ENCODE data around the gene KAZN. TPM values are rescaled to one million over a fixed set of nuclear protein-coding genes. Genes with fewer than 3 reads are reported as not detected.
A peak's percentile ranks its signal among the peaks of the same experiment; 100 is the strongest.

KAZN gene
- total RNA-seq, 1 donor from 2014 or later = 33.5 TPM

DNA sequence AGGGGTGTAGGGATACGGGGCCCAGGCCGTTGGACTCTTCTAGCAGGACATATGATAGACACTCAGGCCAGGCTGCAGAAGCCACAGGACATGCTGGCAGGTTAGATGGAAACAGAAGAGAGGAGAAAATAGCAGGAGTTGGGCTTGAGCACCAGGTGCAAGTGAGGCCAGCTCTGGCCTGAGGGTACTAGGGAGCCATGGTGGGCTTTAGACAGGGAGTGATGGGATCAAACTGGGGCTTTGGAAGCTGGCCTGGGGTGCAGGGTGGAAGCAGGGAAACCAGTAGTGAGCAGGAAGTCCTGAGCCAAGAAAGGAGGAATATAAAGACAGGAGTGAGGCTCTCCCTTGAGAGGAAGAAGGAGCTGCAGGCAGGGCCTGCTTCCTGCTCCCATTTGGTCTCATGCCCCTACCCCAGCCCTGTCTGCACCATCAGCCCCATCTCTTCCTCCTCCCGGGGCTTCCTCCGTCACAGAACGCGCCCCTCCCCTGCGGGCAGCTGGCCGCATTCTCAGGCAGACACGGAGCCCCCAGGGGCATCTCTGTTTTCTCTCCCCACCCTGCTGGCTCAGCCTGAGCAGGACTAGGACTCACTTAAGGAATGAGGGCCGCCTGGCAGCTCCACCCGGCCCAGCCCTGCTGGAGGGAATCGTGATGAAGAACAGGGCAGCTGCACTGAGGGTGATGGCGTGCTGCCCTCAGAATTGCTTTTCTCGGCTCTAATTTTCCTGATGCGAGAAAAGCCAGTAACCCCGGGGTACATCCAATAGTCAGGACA, 389.5 kb downstream of the KAZN start:
- peaks cover 7% of the 10 kb centered on the region for H3K4me1 ChIP-seq
- no peaks in the 10 kb centered on the region for H3K9me3 ChIP-seq
- H3K27ac ChIP-seq = no peak overlapping the region
- no peak overlapping the region for H3K4me3 ChIP-seq
- no peaks in the 10 kb centered on the region for H3K27me3 ChIP-seq
- DNase-seq (no peak), ATAC-seq (peak; percentile 26)
- no peaks in the 10 kb centered on the region for H3K36me3 ChIP-seq
- TF ChIP-seq, protein P1, sequence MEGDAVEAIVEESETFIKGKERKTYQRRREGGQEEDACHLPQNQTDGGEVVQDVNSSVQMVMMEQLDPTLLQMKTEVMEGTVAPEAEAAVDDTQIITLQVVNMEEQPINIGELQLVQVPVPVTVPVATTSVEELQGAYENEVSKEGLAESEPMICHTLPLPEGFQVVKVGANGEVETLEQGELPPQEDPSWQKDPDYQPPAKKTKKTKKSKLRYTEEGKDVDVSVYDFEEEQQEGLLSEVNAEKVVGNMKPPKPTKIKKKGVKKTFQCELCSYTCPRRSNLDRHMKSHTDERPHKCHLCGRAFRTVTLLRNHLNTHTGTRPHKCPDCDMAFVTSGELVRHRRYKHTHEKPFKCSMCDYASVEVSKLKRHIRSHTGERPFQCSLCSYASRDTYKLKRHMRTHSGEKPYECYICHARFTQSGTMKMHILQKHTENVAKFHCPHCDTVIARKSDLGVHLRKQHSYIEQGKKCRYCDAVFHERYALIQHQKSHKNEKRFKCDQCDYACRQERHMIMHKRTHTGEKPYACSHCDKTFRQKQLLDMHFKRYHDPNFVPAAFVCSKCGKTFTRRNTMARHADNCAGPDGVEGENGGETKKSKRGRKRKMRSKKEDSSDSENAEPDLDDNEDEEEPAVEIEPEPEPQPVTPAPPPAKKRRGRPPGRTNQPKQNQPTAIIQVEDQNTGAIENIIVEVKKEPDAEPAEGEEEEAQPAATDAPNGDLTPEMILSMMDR (IDR thresholded peaks at IDR 0.05) = no peak
- intact Hi-C loops (cut with DNase I) = no loop called here

DNA sequence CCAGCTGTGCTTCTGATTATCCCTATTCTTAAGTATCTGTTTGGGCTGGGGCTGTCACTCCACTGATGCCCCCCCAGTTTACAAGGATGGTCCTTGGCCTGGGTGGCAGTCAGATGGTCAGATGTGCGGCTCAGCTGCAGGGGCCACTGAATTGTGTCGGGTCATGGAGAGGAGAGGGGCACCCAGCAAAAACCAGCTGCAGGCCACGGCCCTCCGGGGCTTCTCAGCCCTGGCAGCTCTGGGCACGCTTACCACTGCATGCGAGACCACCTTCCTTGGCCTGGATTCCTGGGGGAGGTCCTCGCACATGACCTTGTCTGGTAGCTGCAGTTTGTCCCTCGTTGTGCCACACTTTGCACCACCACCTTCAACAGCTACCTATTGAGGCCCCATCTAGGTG, 390.2 kb downstream of the KAZN start:
- DNase-seq (no peak), ATAC-seq (no peak)
- no peaks in the 10 kb centered on the region for H3K9me3 ChIP-seq
- H3K4me1 ChIP-seq = peaks cover 7% of the 10 kb centered on the region
- no peaks in the 10 kb centered on the region for H3K36me3 ChIP-seq
- H3K4me3 ChIP-seq = no peak overlapping the region
- no peaks in the 10 kb centered on the region for H3K27me3 ChIP-seq
- TF ChIP-seq, protein P1 (IDR thresholded peaks at IDR 0.05) = no peak
- no peak overlapping the region for H3K27ac ChIP-seq
- intact Hi-C loops (cut with DNase I) = no loop called here

DNA sequence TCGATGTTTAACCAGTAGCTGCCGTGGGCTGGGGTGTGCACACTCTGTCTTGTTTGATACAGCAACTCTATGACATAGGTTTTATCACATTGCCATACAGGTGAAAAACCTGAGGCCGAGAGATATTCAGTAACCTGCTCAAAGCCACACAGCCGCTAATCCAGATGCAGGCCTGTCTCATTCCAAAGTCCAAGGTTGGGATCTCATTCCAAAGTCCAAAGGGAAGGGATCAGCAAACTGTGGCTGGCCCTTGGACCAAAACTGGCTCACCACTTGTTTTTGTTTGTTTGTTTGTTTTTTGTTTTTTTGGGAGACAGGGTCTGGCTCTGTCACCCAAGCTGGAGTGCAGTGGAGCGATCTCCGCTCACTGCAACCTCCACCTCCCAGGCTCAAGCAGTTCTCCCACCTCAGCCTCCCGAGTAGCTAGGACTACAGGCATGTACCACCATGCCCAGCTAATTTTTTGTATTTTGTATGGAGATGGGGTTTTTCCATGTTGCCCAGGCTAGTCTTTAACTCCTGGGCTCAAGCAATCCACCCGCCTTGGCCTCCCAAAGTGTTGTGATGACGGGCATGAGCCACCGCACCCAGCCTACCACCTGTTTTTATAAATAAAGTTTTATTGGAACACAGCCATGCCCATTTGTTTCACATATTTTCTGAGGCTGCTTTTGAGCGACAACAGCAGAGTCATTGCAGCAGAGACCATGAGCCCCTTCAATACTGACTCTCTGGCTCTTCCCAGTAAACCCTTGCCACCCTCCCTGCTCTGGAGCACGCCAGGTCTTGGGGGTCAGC, 391.6 kb downstream of the KAZN start:
- intact Hi-C loops (cut with DNase I) = no loop called here
- Histone ChIP-seq H3K9me3 (no peaks in the 10 kb centered on the region), H3K4me1 (peaks cover 7% of the 10 kb centered on the region), H3K27me3 (no peaks in the 10 kb centered on the region), H3K27ac (no peak overlapping the region), H3K36me3 (no peaks in the 10 kb centered on the region), H3K4me3 (no peak overlapping the region)
- TF ChIP-seq, protein P1 (IDR thresholded peaks at IDR 0.05) = no peak
- ATAC-seq (no peak), DNase-seq (no peak)

DNA sequence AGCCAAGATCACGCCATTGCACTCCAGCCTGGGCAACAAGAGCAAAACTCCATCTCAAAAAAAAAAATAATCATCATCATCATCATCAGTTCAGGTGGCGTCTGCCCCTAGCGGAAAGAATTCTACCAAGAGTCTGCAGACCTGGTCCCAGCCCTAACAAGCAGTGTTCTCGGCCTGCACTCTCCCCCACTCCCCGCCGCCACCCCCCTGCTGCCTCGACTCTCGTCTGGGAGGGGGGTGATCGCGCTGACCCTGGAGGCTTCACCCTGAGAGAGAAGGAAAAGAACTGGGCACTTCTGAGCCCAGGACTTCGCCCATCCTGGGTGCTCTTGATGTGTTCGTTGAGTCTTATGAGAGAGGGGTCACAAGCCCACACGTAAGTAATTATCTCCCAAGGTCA, 394.9 kb downstream of the KAZN start:
- DNase-seq (no peak), ATAC-seq (no peak)
- peaks cover 2% of the 10 kb centered on the region for H3K4me1 ChIP-seq
- H3K27ac ChIP-seq = no peak overlapping the region
- no peaks in the 10 kb centered on the region for H3K27me3 ChIP-seq
- H3K4me3 ChIP-seq = no peak overlapping the region
- no peaks in the 10 kb centered on the region for H3K9me3 ChIP-seq
- H3K36me3 ChIP-seq = no peaks in the 10 kb centered on the region
- TF ChIP-seq, protein P1 (IDR thresholded peaks at IDR 0.05) = no peak
- intact Hi-C loops (cut with DNase I) = no loop called here

DNA sequence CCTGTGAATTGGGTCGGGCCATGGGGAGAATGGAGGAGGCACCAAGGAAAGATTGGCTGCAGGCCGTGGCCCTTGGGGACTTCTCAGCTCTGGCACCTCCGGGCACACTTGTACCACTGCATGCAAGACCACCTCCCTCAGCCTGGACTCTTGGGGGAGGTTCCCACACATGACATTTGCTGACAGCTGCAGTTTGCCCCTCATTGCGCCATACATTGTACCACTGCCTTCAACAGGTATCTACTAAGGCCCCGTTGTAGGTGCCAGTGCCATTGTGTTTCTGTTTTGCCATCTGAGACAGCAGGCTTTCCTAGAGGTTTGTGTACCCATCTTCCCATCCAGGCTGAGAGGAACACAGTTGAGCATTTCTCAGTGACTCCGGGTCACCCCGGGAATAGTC, 395.7 kb downstream of the KAZN start:
- H3K36me3 ChIP-seq = no peaks in the 10 kb centered on the region
- intact Hi-C loops (cut with DNase I) = no loop called here
- TF ChIP-seq, protein P1 (IDR thresholded peaks at IDR 0.05) = no peak

More for the DNA sequence above, 395.7 kb downstream of the KAZN start:
- no peaks in the 10 kb centered on the region for H3K9me3 ChIP-seq
- H3K27ac ChIP-seq = no peak overlapping the region
- H3K4me1 ChIP-seq = no peaks in the 10 kb centered on the region
- no peak for ATAC-seq
- H3K27me3 ChIP-seq = no peaks in the 10 kb centered on the region
- no peak for DNase-seq
- no peak overlapping the region for H3K4me3 ChIP-seq

Measured in upper lobe of right lung (tissue), 1 donor.